ENCODE results near the gene REC114. TPM values are rescaled to one million over a fixed set of nuclear protein-coding genes. Genes with fewer than 3 reads are reported as not detected.
A peak's percentile ranks its signal among the peaks of the same experiment; 100 is the strongest.

REC114 gene
- total and polyA plus RNA-seq, 8 donors: 0.20 to 0.24 TPM; not detected in 6

GRCh38 chr15:73538123-73538522, 95.2 kb downstream of the REC114 start:
- Histone ChIP-seq H3K4me3 (no peak overlapping the region), H3K27me3 (no peaks in the 10 kb centered on the region), H3K4me1 (peaks cover 0 to 10% of the 10 kb centered on the region in 2 donors), H3K36me3 (no peaks in the 10 kb centered on the region), H3K27ac (no peak overlapping the region), H3K9me3 (no peaks in the 10 kb centered on the region)
- intact Hi-C loops (cut with DNase I): no loop called here
- TF ChIP-seq CTCF (IDR thresholded peaks at IDR 0.05): no peak
- DNase-seq: no peak
- ATAC-seq: no peak

GRCh38 chr15:73538563-73539211, 95.7 kb downstream of the REC114 start:
- Histone ChIP-seq H3K27me3 (no peaks in the 10 kb centered on the region), H3K36me3 (no peaks in the 10 kb centered on the region), H3K4me3 (no peak overlapping the region), H3K4me1 (peaks cover 0 to 10% of the 10 kb centered on the region in 2 donors), H3K27ac (peak overlapping the region in 1 of 2 donors; percentile 26), H3K9me3 (no peaks in the 10 kb centered on the region)
- no peak for TF ChIP-seq CTCF (IDR thresholded peaks at IDR 0.05)
- intact Hi-C loops (cut with DNase I): no loop called here
- ATAC-seq (peak; percentile 68), DNase-seq (no peak)

- intact Hi-C loops (cut with DNase I): no loop called here
- Histone ChIP-seq H3K27me3 (no peaks in the 10 kb centered on the region), H3K27ac (peak overlapping the region; percentile 26 to 37), H3K4me1 (peaks cover 0 to 10% of the 10 kb centered on the region in 2 donors), H3K36me3 (no peaks in the 10 kb centered on the region), H3K4me3 (no peak overlapping the region), H3K9me3 (no peaks in the 10 kb centered on the region)
- TF ChIP-seq CTCF (IDR thresholded peaks at IDR 0.05): no peak
- ATAC-seq: peak; percentile 82
- DNase-seq: peak in 3 of 4 donors; percentile 5 to 84 (median 75)
Observed at GRCh38 chr15:73539212-73540128, 96.5 kb downstream of the REC114 start.

GRCh38 chr15:73540161-73540560, 97.2 kb downstream of the REC114 start:
- ATAC-seq: peak; percentile 46
- intact Hi-C loops (cut with DNase I): no loop called here
- no peaks in the 10 kb centered on the region for H3K36me3 ChIP-seq

More at GRCh38 chr15:73540161-73540560, 97.2 kb downstream of the REC114 start:
- DNase-seq: no peak
- Histone ChIP-seq H3K4me1 (peaks cover 0 to 10% of the 10 kb centered on the region in 2 donors), H3K9me3 (no peaks in the 10 kb centered on the region), H3K27ac (peak overlapping the region in 1 of 2 donors; percentile 37), H3K27me3 (no peaks in the 10 kb centered on the region), H3K4me3 (no peak overlapping the region)
- no peak for TF ChIP-seq CTCF (IDR thresholded peaks at IDR 0.05)
